Measurements from ENCODE around the gene SHANK1.

SHANK1 gene

GRCh38 chr19:50647879-50648615 lies 71.6 kb downstream of the SHANK1 start:
- TF ChIP-seq TAF1 (IDR thresholded peaks at IDR 0.05; ENCODE audit: borderline replicate concordance, insufficient read depth, low read length) (no peak), POLR2AphosphoS5 (IDR thresholded peaks at IDR 0.05; ENCODE audit: low read depth, low read length) (no peak), REST (IDR thresholded peaks at IDR 0.05; ENCODE audit: insufficient read depth in 1 of 2, low read depth in 2 of 2, low read length in 2 of 2) (no peak), FOXP2 (optimal IDR thresholded peaks at IDR 0.05; ENCODE audit: borderline replicate concordance, extremely low read depth, extremely low read length, insufficient read depth) (no peak), SIN3A (IDR thresholded peaks at IDR 0.05; ENCODE audit: borderline replicate concordance, insufficient read depth, low read length) (no peak)

- TF ChIP-seq FOXP2 (optimal IDR thresholded peaks at IDR 0.05; ENCODE audit: borderline replicate concordance, extremely low read depth, extremely low read length, insufficient read depth) (no peak), REST (IDR thresholded peaks at IDR 0.05; ENCODE audit: insufficient read depth in 1 of 2, low read depth in 2 of 2, low read length in 2 of 2) (no peak), TAF1 (IDR thresholded peaks at IDR 0.05; ENCODE audit: borderline replicate concordance, insufficient read depth, low read length) (no peak), POLR2AphosphoS5 (IDR thresholded peaks at IDR 0.05; ENCODE audit: low read depth, low read length) (no peak)
These were observed 73.4 kb downstream of the SHANK1 start for GRCh38 chr19:50646074-50646807.

- TF ChIP-seq TAF1 (IDR thresholded peaks at IDR 0.05; ENCODE audit: borderline replicate concordance, insufficient read depth, low read length) (no peak), REST (IDR thresholded peaks at IDR 0.05; ENCODE audit: insufficient read depth in 1 of 2, low read depth in 2 of 2, low read length in 2 of 2) (no peak), POLR2AphosphoS5 (IDR thresholded peaks at IDR 0.05; ENCODE audit: low read depth, low read length) (no peak), SIN3A (IDR thresholded peaks at IDR 0.05; ENCODE audit: borderline replicate concordance, insufficient read depth, low read length) (no peak), FOXP2 (optimal IDR thresholded peaks at IDR 0.05; ENCODE audit: borderline replicate concordance, extremely low read depth, extremely low read length, insufficient read depth) (no peak)
These were observed 74.5 kb downstream of the SHANK1 start for GRCh38 chr19:50645107-50645506.

- TF ChIP-seq POLR2AphosphoS5 (IDR thresholded peaks at IDR 0.05; ENCODE audit: low read depth, low read length): no peak
- TF ChIP-seq FOXP2 (optimal IDR thresholded peaks at IDR 0.05; ENCODE audit: borderline replicate concordance, extremely low read depth, extremely low read length, insufficient read depth): no peak
- no peak for TF ChIP-seq REST (IDR thresholded peaks at IDR 0.05; ENCODE audit: insufficient read depth in 1 of 2, low read depth in 2 of 2, low read length in 2 of 2)
These were observed 75.2 kb downstream of the SHANK1 start for GRCh38 chr19:50644315-50644915.

Measured in PFSK-1 (cell line).